Jurkat, Clone E6-1 (cell line): ENCODE measurements around the gene GALP.
"Not testable (repeated sequence)": the region's sequence is repeated elsewhere in the genome, so short reads cannot be mapped to it uniquely, and the experiment has no call there.

Experiments used
- DNase-seq: peaks from one replicate; pipeline ENCODE4 v3.0.0-alpha.2; 2011; ENCODE audit warnings: low read depth, low spot score
- H3K4me3 ChIP-seq: 2 replicates; pipeline ENCODE4 v1.5.1; 2011; ENCODE audit warnings: mild to moderate bottlenecking, low read length, control low read depth, moderate library complexity

Gene GALP

GRCh38 chr19:56145698-56146097, 30.1 kb upstream of the GALP start:
- no peak overlapping the region for H3K4me3 ChIP-seq
- DNase-seq = no peak

GRCh38 chr19:56146904-56147303, 28.9 kb upstream of the GALP start:
- no peak overlapping the region for H3K4me3 ChIP-seq
- DNase-seq = no peak

- H3K4me3 ChIP-seq = no peak overlapping the region
- no peak for DNase-seq
These were observed 28.5 kb upstream of the GALP start for GRCh38 chr19:56147307-56147706.

- DNase-seq = no peak
- no peak overlapping the region for H3K4me3 ChIP-seq
These were observed 27.7 kb upstream of the GALP start for GRCh38 chr19:56148096-56148495.

GRCh38 chr19:56148955-56149655, 26.7 kb upstream of the GALP start:
- not testable (repeated sequence) for DNase-seq, H3K4me3 ChIP-seq

- no peak for DNase-seq
- no peak overlapping the region for H3K4me3 ChIP-seq
These were observed 26.2 kb upstream of the GALP start for GRCh38 chr19:56149656-56150038.

- DNase-seq = no peak
- H3K4me3 ChIP-seq = no peak overlapping the region
These were observed 25.4 kb upstream of the GALP start for GRCh38 chr19:56150358-56150757.

- H3K4me3 ChIP-seq = no peak overlapping the region
- no peak for DNase-seq
These were observed 23.2 kb upstream of the GALP start for GRCh38 chr19:56152644-56153043.

- H3K4me3 ChIP-seq = no peak overlapping the region
- no peak for DNase-seq
These were observed 22.3 kb upstream of the GALP start for GRCh38 chr19:56153507-56153906.

GRCh38 chr19:56155124-56155687, 20.6 kb upstream of the GALP start:
- no peak overlapping the region for H3K4me3 ChIP-seq
- DNase-seq = no peak

- no peak overlapping the region for H3K4me3 ChIP-seq
- no peak for DNase-seq
These were observed 19.0 kb upstream of the GALP start for GRCh38 chr19:56156768-56157167.

- no peak for DNase-seq
- H3K4me3 ChIP-seq = no peak overlapping the region
These were observed 17.5 kb upstream of the GALP start for GRCh38 chr19:56158170-56158757.

- no peak for DNase-seq
- no peak overlapping the region for H3K4me3 ChIP-seq
These were observed 16.7 kb upstream of the GALP start for GRCh38 chr19:56159009-56159559.

GRCh38 chr19:56159622-56160271, 16.1 kb upstream of the GALP start:
- H3K4me3 ChIP-seq = no peak overlapping the region
- no peak for DNase-seq

GRCh38 chr19:56161534-56161933, 14.3 kb upstream of the GALP start:
- no peak overlapping the region for H3K4me3 ChIP-seq
- no peak for DNase-seq

- no peak for DNase-seq
- no peak overlapping the region for H3K4me3 ChIP-seq
These were observed 13.6 kb upstream of the GALP start for GRCh38 chr19:56162258-56162657.

GRCh38 chr19:56163097-56163496, 12.7 kb upstream of the GALP start:
- DNase-seq = no peak

GRCh38 chr19:56167064-56167578, 8.7 kb upstream of the GALP start:
- peak; percentile 22 for DNase-seq
- H3K4me3 ChIP-seq = no peak overlapping the region

More at GRCh38 chr19:56163097-56163496, 12.7 kb upstream of the GALP start:
- H3K4me3 ChIP-seq = no peak overlapping the region

- DNase-seq = no peak
- H3K4me3 ChIP-seq = no peak overlapping the region
These were observed 5.5 kb upstream of the GALP start for GRCh38 chr19:56170261-56170660.

- no peak overlapping the region for H3K4me3 ChIP-seq
- DNase-seq = no peak
These were observed 1.7 kb upstream of the GALP start for GRCh38 chr19:56174086-56174485.
